ENCODE results near the gene ETV3.

- TF ChIP-seq CTCF (IDR thresholded peaks at IDR 0.05; ENCODE audit: low read depth, low read length) (no peak), EZH2phosphoT487 (IDR thresholded peaks at IDR 0.05; ENCODE audit: low read depth) (no peak)
Observed at GRCh38 chr1:157176591-157177121, 38.5 kb upstream of the ETV3 start.
